Measurements from ENCODE around the gene NEGR1.
"Not testable (repeated sequence)": the region's sequence is repeated elsewhere in the genome, so short reads cannot be mapped to it uniquely, and the experiment has no call there.

Gene NEGR1

GRCh38 chr1:72282271-72283021 is at the start of gene NEGR1:
Gene NEGR1 (minus strand): TSS chr1:72282539.
- peak; percentile 56 for DNase-seq

DNA sequence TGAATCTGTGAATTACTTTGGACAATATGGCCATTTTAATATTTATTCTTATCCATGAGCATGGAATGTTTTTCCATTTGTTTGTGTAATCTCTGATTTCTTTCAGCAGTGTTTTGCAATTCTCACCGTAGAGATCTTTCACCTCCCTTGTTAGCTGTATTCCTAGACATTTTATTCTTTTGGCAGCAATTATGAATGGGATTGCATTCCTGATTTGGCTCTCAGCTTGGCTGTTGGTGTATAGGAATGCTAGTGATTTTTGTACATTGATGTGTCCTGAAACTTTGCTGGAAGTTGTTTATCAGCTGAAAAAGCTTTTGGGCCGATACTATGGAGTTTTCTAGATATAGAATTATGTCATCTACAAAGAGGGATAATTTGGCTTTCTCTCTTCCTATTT is 44.2 kb upstream of the NEGR1 start:
- no peak for DNase-seq

DNA sequence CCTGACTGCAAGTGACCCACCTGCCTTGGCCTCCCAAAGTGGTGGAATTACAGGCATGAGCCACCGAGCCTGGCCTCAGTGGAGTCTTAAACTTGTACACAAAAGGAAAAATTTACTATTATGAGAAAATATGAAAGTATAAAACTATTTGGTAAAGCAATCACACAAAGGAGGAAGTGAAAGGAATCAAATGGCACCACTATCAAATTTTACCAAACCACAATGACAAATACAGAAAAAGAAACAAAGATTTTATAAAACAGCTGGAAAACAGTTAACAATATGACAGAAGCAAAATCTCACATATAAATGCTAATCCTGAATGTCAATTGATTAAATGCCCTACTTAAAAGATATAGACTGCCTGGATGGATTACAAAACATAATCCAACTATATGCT is 42.1 kb upstream of the NEGR1 start:
- DNase-seq: no peak

DNA sequence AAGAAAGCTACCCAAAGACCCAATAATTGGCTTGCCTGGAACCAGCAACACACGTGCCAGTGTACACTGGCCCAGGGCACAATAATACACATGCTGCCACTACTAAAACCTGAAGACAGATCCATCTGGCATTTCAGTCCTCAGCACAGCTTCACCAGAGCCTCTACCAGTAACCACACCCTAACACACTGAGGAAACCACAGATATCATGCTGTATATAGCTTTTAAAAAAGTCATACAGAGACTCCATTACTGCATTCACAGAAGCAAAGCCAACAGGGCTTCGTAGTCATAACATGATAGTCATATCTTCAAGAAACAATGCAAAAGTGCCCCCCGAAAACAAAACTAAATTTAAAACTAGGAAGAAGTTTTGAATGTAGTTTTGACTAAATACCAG is 40.6 kb upstream of the NEGR1 start:
- no peak for DNase-seq

GRCh38 chr1:72296501-72296900 is 14.2 kb upstream of the NEGR1 start:
- DNase-seq: no peak

DNA sequence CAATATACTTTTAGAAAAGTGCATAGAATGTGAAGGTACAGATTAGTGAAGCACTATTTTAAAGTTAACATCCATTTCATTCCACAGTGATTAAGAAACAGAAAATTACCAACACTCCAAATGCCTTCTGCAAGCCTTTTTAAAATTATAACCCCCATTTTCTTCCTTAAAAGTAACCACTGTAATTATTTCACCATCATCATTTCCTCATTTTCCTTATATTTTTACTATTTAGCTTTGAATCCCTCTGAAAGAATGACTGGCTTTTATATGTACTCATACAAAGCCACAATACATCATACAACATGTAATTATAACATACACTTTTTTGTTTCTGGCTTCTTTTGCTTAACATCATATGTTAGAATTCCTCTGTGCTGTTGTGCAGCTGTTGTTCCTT is 6.5 kb upstream of the NEGR1 start:
- DNase-seq: no peak

DNA sequence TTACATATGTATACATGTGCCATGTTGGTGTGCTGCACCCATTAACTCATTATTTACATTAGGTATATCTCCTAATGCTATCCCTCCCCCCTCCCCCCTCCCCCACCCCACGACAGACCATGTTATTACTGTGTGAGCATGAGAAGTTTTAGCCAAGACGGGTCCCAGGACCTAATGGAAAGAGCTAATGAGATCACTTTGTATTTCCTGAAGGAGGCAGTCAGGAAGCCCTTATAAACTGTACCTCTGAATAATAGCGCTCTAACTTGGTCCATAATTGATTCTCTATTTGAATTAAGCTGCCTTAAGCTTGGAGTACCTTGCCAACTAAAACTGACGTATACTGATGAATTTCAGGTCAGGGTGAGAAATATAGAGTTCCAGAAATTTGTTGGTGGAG is 4.1 kb upstream of the NEGR1 start:
- DNase-seq: no peak

DNA sequence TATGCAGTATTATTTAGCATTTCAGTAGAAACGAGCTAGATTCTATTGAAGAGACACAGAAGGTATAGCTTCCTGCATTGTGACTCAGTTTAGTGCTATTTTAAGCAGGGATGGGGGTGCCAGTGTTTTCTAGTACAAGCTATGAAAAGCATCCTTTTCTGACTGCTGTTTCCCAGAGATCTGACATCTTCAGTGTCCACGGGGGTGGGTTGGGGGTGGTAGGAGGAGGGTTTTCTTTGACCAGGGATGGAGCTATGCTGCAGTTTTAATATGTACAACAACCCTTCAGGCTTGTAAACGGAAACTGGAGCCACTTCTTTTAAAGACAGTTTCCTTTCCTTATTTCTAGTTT is 2.7 kb upstream of the NEGR1 start:
- DNase-seq: no peak

GRCh38 chr1:72284348-72285073 is 2.2 kb upstream of the NEGR1 start:
- DNase-seq: no peak

DNA sequence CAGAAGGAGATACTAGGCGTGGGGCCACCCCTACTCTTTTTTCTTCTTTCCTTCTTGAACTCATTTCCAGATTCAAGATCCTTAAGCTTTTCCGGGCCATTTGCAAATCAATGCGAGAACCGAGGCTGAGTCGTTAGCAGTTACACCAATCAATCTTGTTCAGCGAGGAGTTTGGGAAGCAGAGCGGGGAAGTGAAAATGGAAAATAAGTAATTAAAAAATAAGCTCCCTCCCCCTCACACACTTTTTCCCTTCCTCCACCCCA is 1.7 kb upstream of the NEGR1 start:
- DNase-seq: no peak

DNA sequence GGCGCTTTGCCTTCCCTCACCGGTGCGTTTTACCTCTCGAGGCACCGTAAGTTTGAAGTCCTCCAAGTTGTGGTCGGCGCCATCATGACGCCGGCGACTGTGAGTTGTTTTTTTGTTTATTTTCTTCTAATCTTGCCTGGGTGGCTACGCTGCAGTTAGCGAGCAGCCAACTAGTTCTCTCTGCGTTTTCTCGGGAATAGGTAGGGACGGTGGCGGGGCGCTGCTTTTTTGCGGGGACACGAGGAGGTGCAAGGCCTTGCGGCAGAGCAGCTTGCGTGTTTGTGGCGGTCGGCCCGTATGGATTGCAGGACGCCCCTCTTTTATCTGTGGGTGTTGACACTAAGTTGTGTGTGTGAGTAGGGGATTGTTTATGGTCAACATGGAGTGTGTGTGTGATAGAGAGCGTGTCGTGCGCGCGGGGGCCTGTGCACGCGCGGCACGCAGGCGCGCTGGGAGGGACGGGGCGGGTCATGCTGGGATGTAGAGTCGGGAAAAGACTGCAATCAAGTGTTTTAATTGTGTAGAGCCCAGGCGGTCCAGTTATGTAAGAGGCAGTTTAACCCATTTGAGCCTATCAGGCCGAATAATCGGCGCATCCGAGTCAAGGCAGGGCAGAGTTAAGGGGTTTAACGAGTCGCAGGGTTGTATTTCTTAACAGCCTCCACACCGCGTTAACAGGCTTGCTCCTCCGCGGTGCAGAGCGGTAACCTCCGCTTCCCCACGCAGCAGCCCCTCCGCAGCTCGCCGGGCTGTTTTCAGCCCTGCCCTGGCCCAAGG is 1.2 kb upstream of the NEGR1 start:
- DNase-seq: peak; percentile 50

- no peak for DNase-seq
Observed at GRCh38 chr1:72283022-72283306, 625 bp upstream of the NEGR1 start.

GRCh38 chr1:72281637-72282270 is 585 bp downstream of the NEGR1 start:
- DNase-seq: no peak

- no peak for DNase-seq
Observed at GRCh38 chr1:72281144-72281543, 1.2 kb downstream of the NEGR1 start.

DNA sequence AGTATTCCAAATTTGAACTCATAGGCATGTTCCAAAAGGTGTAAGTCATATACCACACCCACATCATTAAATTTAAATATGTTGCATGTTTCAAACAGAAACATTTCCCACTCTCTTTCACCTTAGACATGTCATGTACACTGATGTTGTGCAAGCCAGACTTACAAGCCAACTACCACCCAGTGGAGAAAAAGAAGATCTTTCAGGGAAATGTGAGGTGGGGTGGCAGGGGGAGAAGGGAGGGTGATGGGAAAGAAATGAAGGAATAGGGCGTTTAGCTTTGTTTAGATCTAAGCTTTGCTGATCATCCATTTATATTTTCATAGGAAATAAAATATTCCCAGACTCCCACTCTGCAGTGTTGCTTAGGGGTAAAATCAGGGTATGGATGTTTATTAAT is 1.6 kb downstream of the NEGR1 start:
- DNase-seq: no peak

- no peak for DNase-seq
Observed at GRCh38 chr1:72280131-72280530, 2.2 kb downstream of the NEGR1 start.

DNA sequence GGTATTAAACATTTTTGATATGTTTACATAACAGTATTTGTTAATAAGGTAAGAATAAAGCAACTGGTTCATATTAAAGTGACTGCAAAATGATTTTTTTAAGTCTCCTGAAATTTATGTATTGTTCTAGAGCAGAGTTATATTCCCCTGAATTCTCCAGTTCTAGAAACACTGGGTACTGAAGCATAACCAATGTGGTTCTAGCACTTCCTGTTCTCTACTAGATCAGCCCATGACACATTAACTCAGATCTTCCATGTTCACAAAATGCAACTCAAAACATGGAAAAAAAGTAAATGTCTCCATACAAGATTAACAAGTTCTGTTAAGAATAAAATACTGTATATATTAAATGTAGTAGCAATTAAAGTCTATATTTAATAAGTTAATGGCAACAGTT is 3.9 kb downstream of the NEGR1 start:
- no peak for DNase-seq

DNA sequence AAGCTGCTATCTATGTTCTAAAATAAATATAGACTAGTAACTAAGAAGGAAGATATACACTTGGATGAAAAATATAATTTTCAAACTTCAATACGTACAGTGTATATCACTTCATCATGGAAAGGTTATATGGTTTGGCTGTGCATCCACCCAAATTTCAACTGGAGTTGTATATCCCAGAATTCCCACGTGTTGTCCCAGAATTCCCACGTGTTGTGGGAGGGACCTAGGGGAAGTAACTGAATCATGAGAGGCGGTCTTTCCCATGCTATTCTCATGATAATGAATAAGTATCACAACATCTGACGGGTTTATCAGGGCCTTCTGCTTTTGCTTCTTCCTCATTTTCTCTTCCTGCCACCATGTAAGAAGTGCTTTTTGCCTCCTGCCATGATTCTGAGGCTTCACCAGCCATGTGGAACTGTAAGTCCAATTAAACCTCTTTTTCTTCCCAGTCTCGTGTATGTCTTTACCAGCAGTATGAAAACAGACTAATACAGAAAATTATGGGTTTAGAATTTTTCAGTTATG is 10.7 kb downstream of the NEGR1 start:
- no peak for DNase-seq

DNA sequence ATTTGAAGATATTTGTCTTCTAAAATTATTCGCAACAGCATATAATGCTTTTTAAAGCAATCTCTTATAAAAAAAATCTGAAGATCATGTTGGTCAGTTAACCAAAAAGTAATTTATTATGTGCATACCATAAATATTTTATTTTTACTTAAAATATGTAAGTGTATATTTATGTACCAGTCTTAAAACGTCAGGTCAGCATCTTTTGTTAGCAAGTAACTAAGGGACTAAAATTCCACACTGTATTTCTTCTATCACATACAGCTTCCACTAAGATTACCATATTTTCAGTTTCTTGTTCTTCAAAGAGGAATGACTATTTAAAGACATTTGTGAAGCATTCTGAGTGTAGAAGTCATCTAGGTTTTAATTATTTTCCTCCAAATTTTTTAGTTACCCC is 19.6 kb downstream of the NEGR1 start:
- DNase-seq: no peak

DNA sequence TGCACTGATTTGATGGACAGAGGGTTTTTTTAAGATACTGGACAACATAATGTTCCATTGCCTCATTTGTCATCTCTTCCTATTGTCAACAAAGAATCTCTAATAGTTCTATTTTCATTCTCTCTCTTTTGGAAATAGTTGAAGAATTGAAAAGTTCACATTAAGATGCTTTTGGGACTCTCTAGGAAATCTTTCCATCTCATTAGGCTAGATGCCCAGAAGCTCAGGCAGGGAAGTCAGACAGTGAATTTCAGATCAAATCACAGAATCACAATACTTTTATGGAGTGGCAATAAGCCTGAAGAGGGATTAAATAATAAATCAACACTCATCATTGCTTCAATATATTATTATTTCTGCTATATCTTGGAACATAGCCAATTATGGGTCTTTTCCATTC is 29.2 kb downstream of the NEGR1 start:
- DNase-seq: no peak

DNA sequence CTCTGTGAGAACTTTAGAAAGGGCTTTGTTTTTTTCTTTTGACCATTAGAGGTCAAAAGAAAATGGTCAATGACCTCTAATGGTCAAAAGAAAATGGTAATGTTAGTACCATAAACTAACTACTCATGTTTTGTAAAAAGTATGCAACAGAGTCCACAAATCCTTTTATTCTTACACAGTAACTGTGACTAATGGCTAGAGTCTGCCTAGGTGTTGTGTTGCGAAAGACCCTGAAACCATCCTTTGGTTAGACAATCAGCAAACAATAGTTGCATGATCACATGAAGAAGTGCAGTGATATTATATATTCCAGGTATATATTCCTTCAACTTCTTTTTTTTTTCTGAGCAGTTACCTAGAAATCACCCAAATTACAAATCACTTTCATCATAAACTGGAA is 40.9 kb downstream of the NEGR1 start:
- no peak for DNase-seq

- DNase-seq: not testable (repeated sequence)
Observed at GRCh38 chr1:72235931-72236330, 46.4 kb downstream of the NEGR1 start.

GRCh38 chr1:72235062-72235461 is 47.3 kb downstream of the NEGR1 start:
- DNase-seq: no peak

DNA sequence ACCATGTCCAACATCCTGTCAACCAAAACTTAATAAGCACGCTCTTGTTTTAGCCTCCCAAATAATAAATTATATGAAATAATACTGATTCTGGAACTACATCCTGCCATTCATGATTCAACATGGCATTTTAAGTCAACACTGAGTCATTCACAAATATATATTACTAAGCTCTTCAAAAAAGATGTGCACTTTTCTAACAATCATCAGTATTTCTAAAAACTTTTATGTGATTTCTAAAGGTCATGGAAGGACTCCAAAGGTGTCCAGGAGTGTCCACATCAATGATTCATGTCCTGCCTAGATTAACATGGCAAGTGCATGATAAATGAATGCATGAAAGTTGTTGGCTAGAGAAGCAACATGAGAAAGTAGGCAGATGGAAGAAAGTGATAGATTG is 51.6 kb downstream of the NEGR1 start:
- no peak for DNase-seq

Data from NCI-H2029 treated with DMSO at 0.1 percent for 48 hours (cell line).